HG02759 (cell line): ENCODE measurements around the gene MANBA.

Source experiments
- ATAC-seq: cut with Tn5 transposase; IDR thresholded peaks from one replicate; pipeline ENCODE4 v1.9.1; 2021; ENCODE audit warnings: mild to moderate bottlenecking, moderate library complexity; ENCODE audit not compliant: unreplicated experiment

The MANBA gene

GRCh38 chr4:102760645-102761295, at the start of gene MANBA:
MANBA (minus strand) TSS chr4:102760968; CDS start chr4:102760894, 74 bp downstream.
- peak; percentile 92 for ATAC-seq

GRCh38 chr4:102809691-102810090, 48.9 kb upstream of the MANBA start:
- ATAC-seq: no peak

- ATAC-seq: peak; percentile 61
These were observed 48.4 kb upstream of the MANBA start for GRCh38 chr4:102809190-102809589.

- no peak for ATAC-seq
These were observed 47.2 kb upstream of the MANBA start for GRCh38 chr4:102808009-102808408.

- ATAC-seq: peak; percentile 57
These were observed 46.6 kb upstream of the MANBA start for GRCh38 chr4:102807345-102807744.

- ATAC-seq: no peak
These were observed 39.0 kb upstream of the MANBA start for GRCh38 chr4:102799816-102800215.

- ATAC-seq: no peak
These were observed 34.2 kb upstream of the MANBA start for GRCh38 chr4:102794999-102795398.

- ATAC-seq: no peak
These were observed 31.7 kb upstream of the MANBA start for GRCh38 chr4:102792361-102792936.

- ATAC-seq: no peak
These were observed 30.6 kb upstream of the MANBA start for GRCh38 chr4:102791318-102791835.

- no peak for ATAC-seq
These were observed 28.5 kb upstream of the MANBA start for GRCh38 chr4:102789317-102789717.

GRCh38 chr4:102787944-102788343, 27.2 kb upstream of the MANBA start:
- no peak for ATAC-seq

GRCh38 chr4:102787096-102787881, 26.5 kb upstream of the MANBA start:
- ATAC-seq: no peak

- no peak for ATAC-seq
These were observed 25.5 kb upstream of the MANBA start for GRCh38 chr4:102786279-102786678.

GRCh38 chr4:102783006-102783405, 22.2 kb upstream of the MANBA start:
- ATAC-seq: no peak

- ATAC-seq: no peak
These were observed 20.8 kb upstream of the MANBA start for GRCh38 chr4:102781570-102781969.

GRCh38 chr4:102780476-102781144, 19.8 kb upstream of the MANBA start:
- ATAC-seq: no peak

- ATAC-seq: no peak
These were observed 18.4 kb upstream of the MANBA start for GRCh38 chr4:102779204-102779603.

- ATAC-seq: no peak
These were observed 18.0 kb upstream of the MANBA start for GRCh38 chr4:102778720-102779119.

GRCh38 chr4:102775805-102776204, 15.0 kb upstream of the MANBA start:
- ATAC-seq: no peak

GRCh38 chr4:102774254-102774653, 13.5 kb upstream of the MANBA start:
- ATAC-seq: no peak

GRCh38 chr4:102772738-102773340, 12.1 kb upstream of the MANBA start:
- no peak for ATAC-seq
